ENCODE measurements around the gene ZMYM2.

- TF ChIP-seq REST (IDR thresholded peaks at IDR 0.05; ENCODE audit: low read depth, low read length) (no peak), SMARCA5 (IDR thresholded peaks at IDR 0.05) (no peak), EZH2 (IDR thresholded peaks at IDR 0.05; ENCODE audit: borderline replicate concordance, control insufficient read depth, low read depth, low read length) (no peak), NFIC (IDR thresholded peaks at IDR 0.05; ENCODE audit: low read depth, low read length) (no peak), HDGF (IDR thresholded peaks at IDR 0.05) (no peak), CTCF (IDR thresholded peaks at IDR 0.05 in 2 of 3, conservative IDR thresholded peaks at IDR 0.05 in 1 of 3; ENCODE audit: control insufficient read depth in 2 of 3, extremely low read depth in 1 of 3, insufficient read depth in 1 of 3, low read depth in 3 of 3, low read length in 3 of 3) (no peak), POLR2AphosphoS5 (IDR thresholded peaks at IDR 0.05; ENCODE audit: low read length) (no peak), ZNF24 (IDR thresholded peaks at IDR 0.05) (no peak), FOXK2 (IDR thresholded peaks at IDR 0.05) (no peak)
These were observed 79.4 kb downstream of the ZMYM2 start for GRCh38 chr13:20037908-20038307.
